ENCODE data around the gene LRRN3. TPM values are rescaled to one million over a fixed set of nuclear protein-coding genes. Genes with fewer than 3 reads are reported as not detected.
A peak's percentile ranks its signal among the peaks of the same experiment; 100 is the strongest.
"Not testable (repeated sequence)": the region's sequence is repeated elsewhere in the genome, so short reads cannot be mapped to it uniquely, and the experiment has no call there.

LRRN3 gene
- total and polyA plus RNA-seq, 2 donors (not counting 1 experiment from before 2014, with no cell fraction given): 1.8 to 3.9 TPM

DNA sequence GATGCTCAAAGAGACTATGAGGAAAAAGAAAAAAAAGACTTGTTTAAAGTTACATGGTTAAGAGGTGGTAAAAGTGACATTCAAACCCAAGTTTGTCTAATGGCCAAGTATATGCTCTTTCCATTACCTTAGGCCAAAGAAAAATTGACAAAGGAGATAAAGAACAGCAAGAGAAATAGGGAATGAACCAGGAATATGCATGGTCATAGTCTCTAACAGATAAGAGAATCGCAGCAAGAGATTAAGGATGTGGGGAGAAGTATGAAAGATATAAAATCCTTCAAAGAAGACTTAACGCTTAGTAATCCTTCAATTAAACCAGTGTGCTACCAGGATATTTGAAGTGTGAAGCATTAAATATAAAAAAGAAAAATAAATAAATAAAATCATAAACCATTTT is 23.2 kb upstream of the LRRN3 start:
- Histone ChIP-seq H3K27me3 (ENCODE audit: control insufficient read depth, insufficient read depth, low read length) (no peaks in the 10 kb centered on the region), H3K9me3 (ENCODE audit: control insufficient read depth, insufficient read depth, low read depth, low read length) (no peaks in the 10 kb centered on the region), H3K4me2 (ENCODE audit: extremely low read depth, insufficient read depth, low read length) (no peak overlapping the region), H2AFZ (ENCODE audit: low read length) (no peak overlapping the region), H3K36me3 (ENCODE audit: control insufficient read depth, insufficient read depth, low read length) (no peaks in the 10 kb centered on the region), H3K79me2 (ENCODE audit: control insufficient read depth, insufficient read depth, low read length) (no peaks in the 10 kb centered on the region), H3K4me3 (replicated peaks in 1 of 4; ENCODE audit: control extremely low read depth in 1 of 4, insufficient read depth in 1 of 4, low read depth in 3 of 4, low read length in 4 of 4) (no peak overlapping the region), H3K4me1 (ENCODE audit: control insufficient read depth, extremely low read depth, insufficient read depth, low read length) (no peaks in the 10 kb centered on the region), H3K27ac (ENCODE audit: insufficient read depth, low read length) (no peak overlapping the region), H4K20me1 (ENCODE audit: control insufficient read depth, extremely low read depth, insufficient read depth, low read length) (no peaks in the 10 kb centered on the region), H3K9ac (ENCODE audit: insufficient read depth, low read length) (no peak overlapping the region)
- no peak for DNase-seq (ENCODE audit: low read depth in 2 of 2)
- no peak for TF ChIP-seq EZH2 (IDR thresholded peaks at IDR 0.05; ENCODE audit: low read length, missing control alignments)
- TF ChIP-seq, protein P1, sequence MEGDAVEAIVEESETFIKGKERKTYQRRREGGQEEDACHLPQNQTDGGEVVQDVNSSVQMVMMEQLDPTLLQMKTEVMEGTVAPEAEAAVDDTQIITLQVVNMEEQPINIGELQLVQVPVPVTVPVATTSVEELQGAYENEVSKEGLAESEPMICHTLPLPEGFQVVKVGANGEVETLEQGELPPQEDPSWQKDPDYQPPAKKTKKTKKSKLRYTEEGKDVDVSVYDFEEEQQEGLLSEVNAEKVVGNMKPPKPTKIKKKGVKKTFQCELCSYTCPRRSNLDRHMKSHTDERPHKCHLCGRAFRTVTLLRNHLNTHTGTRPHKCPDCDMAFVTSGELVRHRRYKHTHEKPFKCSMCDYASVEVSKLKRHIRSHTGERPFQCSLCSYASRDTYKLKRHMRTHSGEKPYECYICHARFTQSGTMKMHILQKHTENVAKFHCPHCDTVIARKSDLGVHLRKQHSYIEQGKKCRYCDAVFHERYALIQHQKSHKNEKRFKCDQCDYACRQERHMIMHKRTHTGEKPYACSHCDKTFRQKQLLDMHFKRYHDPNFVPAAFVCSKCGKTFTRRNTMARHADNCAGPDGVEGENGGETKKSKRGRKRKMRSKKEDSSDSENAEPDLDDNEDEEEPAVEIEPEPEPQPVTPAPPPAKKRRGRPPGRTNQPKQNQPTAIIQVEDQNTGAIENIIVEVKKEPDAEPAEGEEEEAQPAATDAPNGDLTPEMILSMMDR (conservative IDR thresholded peaks at IDR 0.05 in 1 of 2, IDR thresholded peaks at IDR 0.05 in 1 of 2; ENCODE audit: low read depth in 1 of 2, low read length in 2 of 2): no peak

DNA sequence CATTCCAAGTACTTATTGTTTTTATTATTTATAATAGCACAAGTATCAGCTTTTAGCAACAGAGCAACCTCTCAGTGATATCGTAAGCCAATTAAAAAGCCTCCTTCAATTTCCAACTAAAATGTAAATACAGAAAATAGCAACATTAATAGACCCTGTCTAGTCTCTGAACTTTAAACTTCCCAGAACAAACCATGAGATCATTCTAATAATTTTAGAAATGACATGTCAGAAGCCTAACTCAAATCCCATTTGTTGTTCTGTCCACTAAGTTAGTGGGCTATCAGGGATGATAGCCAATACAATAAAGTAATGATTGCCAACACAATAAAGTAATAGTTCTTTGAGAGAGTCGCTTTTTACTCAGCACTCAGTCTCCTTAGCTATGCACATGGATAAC is 22.3 kb upstream of the LRRN3 start:
- no peak for TF ChIP-seq EZH2 (IDR thresholded peaks at IDR 0.05; ENCODE audit: low read length, missing control alignments)
- TF ChIP-seq, protein P1 (conservative IDR thresholded peaks at IDR 0.05 in 1 of 2, IDR thresholded peaks at IDR 0.05 in 1 of 2; ENCODE audit: low read depth in 1 of 2, low read length in 2 of 2): no peak
- no peak overlapping the region for H3K4me2 ChIP-seq (ENCODE audit: extremely low read depth, insufficient read depth, low read length)
- no peak overlapping the region for H3K4me3 ChIP-seq (replicated peaks in 1 of 4; ENCODE audit: control extremely low read depth in 1 of 4, insufficient read depth in 1 of 4, low read depth in 3 of 4, low read length in 4 of 4)
- H4K20me1 ChIP-seq (ENCODE audit: control insufficient read depth, extremely low read depth, insufficient read depth, low read length): no peaks in the 10 kb centered on the region
- H3K27me3 ChIP-seq (ENCODE audit: control insufficient read depth, insufficient read depth, low read length): no peaks in the 10 kb centered on the region
- H2AFZ ChIP-seq (ENCODE audit: low read length): no peak overlapping the region
- no peak for DNase-seq (ENCODE audit: low read depth in 2 of 2)
- H3K4me1 ChIP-seq (ENCODE audit: control insufficient read depth, extremely low read depth, insufficient read depth, low read length): no peaks in the 10 kb centered on the region
- no peaks in the 10 kb centered on the region for H3K79me2 ChIP-seq (ENCODE audit: control insufficient read depth, insufficient read depth, low read length)
- no peak overlapping the region for H3K9ac ChIP-seq (ENCODE audit: insufficient read depth, low read length)
- no peaks in the 10 kb centered on the region for H3K36me3 ChIP-seq (ENCODE audit: control insufficient read depth, insufficient read depth, low read length)
- H3K9me3 ChIP-seq (ENCODE audit: control insufficient read depth, insufficient read depth, low read depth, low read length): no peaks in the 10 kb centered on the region
- H3K27ac ChIP-seq (ENCODE audit: insufficient read depth, low read length): no peak overlapping the region

DNA sequence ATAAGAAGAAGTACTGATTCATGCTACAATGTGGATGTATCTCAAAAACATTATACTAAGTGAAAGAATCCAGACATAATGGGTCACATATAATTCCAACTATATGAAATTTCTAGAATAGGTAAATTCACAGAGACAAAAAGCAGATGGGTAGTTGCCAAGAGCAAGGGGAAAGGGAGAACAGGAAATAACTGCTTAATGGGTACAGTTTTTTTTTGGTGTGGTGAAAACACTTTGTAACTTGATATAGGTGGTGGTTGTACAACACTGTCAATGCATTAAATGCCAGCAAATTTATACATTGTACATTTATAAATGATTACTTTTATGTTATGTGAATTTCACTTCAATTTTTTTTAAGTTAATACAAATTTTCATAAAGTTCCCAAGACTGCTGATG is 19.4 kb upstream of the LRRN3 start:
- Histone ChIP-seq H3K79me2 (ENCODE audit: control insufficient read depth, insufficient read depth, low read length) (no peaks in the 10 kb centered on the region), H3K27me3 (ENCODE audit: control insufficient read depth, insufficient read depth, low read length) (no peaks in the 10 kb centered on the region), H3K4me1 (ENCODE audit: control insufficient read depth, extremely low read depth, insufficient read depth, low read length) (no peaks in the 10 kb centered on the region), H3K9me3 (ENCODE audit: control insufficient read depth, insufficient read depth, low read depth, low read length) (no peaks in the 10 kb centered on the region), H3K36me3 (ENCODE audit: control insufficient read depth, insufficient read depth, low read length) (no peaks in the 10 kb centered on the region), H3K9ac (ENCODE audit: insufficient read depth, low read length) (no peak overlapping the region), H3K4me3 (replicated peaks in 1 of 4; ENCODE audit: control extremely low read depth in 1 of 4, insufficient read depth in 1 of 4, low read depth in 3 of 4, low read length in 4 of 4) (no peak overlapping the region), H2AFZ (ENCODE audit: low read length) (no peak overlapping the region), H3K4me2 (ENCODE audit: extremely low read depth, insufficient read depth, low read length) (no peak overlapping the region), H4K20me1 (ENCODE audit: control insufficient read depth, extremely low read depth, insufficient read depth, low read length) (no peaks in the 10 kb centered on the region), H3K27ac (ENCODE audit: insufficient read depth, low read length) (no peak overlapping the region)
- no peak for TF ChIP-seq EZH2 (IDR thresholded peaks at IDR 0.05; ENCODE audit: low read length, missing control alignments)
- TF ChIP-seq, protein P1 (conservative IDR thresholded peaks at IDR 0.05 in 1 of 2, IDR thresholded peaks at IDR 0.05 in 1 of 2; ENCODE audit: low read depth in 1 of 2, low read length in 2 of 2): no peak
- DNase-seq (ENCODE audit: low read depth in 2 of 2): no peak

DNA sequence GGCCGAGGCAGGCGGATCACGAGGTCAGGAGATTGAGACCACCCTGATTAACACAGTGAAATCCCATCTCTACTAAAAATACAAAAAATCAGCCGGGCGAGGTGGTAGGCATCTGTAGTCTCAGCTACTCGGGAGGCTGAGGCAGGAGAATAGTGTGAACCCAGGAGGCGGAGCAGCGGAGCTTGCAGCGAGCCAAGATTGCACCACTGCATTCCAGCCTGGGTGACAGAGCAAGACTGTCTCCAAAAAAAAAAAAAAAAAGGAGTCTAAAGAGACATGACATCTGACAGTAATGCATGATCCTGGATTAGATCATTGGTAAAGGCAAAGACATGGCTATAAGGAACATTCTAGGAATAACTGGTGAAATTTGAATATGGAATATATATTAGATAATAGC is 18.3 kb upstream of the LRRN3 start:
- not testable (repeated sequence) for H3K4me3 ChIP-seq (replicated peaks in 1 of 4; ENCODE audit: control extremely low read depth in 1 of 4, insufficient read depth in 1 of 4, low read depth in 3 of 4, low read length in 4 of 4); H3K27ac ChIP-seq (ENCODE audit: insufficient read depth, low read length); H3K27me3 ChIP-seq (ENCODE audit: control insufficient read depth, insufficient read depth, low read length); H3K36me3 ChIP-seq (ENCODE audit: control insufficient read depth, insufficient read depth, low read length); H3K79me2 ChIP-seq (ENCODE audit: control insufficient read depth, insufficient read depth, low read length); H2AFZ ChIP-seq (ENCODE audit: low read length); H3K4me2 ChIP-seq (ENCODE audit: extremely low read depth, insufficient read depth, low read length); H3K9me3 ChIP-seq (ENCODE audit: control insufficient read depth, insufficient read depth, low read depth, low read length); H3K4me1 ChIP-seq (ENCODE audit: control insufficient read depth, extremely low read depth, insufficient read depth, low read length); H3K9ac ChIP-seq (ENCODE audit: insufficient read depth, low read length); H4K20me1 ChIP-seq (ENCODE audit: control insufficient read depth, extremely low read depth, insufficient read depth, low read length)
- DNase-seq (ENCODE audit: low read depth in 2 of 2): peak in 1 of 2 donors; percentile 3

All from fibroblast of lung (primary cell).